GM19372 (cell line): ENCODE measurements around the gene GTF2F2.

Experiments used
- ATAC-seq: cut with Tn5 transposase; IDR thresholded peaks from one replicate; pipeline ENCODE4 v1.9.1; 2021; ENCODE audit warnings: mild to moderate bottlenecking, low read depth, moderate library complexity; ENCODE audit not compliant: unreplicated experiment

The GTF2F2 gene

DNA sequence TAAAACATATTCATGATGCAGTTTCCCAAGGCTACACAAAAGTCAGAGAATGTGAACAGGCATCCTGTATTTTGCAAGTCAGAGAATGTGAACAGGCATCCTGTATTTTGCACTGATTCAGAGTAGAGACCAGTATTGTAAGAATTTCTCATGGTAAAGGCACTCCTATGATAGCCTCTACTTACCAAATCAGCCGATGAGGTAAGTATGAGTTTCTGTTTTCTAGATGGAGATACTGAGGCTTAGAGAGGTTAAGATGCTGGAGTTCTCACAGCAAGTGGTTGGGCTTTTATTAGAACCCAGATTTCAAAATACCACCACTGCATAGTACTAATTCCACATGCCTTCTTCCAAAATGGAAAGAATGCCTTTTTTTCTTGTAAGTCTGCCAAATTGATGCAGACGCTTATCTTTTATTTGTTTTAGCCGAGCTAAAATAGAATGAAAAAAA is 208.4 kb downstream of the GTF2F2 start:
- ATAC-seq, result no peak

- ATAC-seq, result no peak
Observed at GRCh38 chr13:45331123-45331619, 210.9 kb downstream of the GTF2F2 start.

- no peak for ATAC-seq
Observed at GRCh38 chr13:45331692-45332035, 211.4 kb downstream of the GTF2F2 start.

DNA sequence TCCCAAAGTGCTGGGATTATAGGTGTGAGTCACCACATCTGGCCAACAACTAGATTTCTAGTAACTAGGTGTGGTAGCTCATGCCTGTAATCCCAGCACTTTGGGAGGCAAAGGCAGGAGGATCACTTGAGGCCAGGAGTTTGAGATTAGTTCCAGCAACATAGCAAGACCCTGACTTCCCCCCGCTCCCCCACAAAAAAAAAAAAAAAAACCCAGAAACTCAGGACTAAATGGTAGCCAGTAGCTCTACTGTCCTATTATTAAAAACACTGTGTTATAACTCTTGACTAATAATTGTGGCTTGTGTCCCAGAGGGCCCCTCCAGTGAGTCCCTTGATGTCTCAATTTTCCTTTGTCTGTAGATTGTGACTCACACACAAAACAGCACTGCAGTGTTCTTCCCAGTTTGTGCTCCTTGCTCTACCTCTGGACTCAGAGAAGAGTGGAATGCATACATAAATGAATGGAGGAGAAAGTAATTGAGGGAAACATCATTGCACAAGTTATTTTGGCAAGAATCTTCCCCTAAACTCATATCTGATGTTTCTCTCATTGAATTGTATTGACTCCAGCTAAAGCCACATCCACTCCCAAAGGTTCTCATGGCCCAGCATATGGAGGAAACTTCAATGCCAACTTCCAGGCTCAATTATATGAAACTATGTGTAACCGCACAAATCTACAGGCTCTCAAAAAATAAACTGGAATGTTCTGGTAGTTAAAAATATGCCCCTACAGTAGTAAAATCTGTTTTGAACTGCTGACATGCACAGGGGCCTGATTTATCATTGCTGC is 211.9 kb downstream of the GTF2F2 start:
- no peak for ATAC-seq

GRCh38 chr13:45332831-45333219 is 212.5 kb downstream of the GTF2F2 start:
- ATAC-seq, result no peak

GRCh38 chr13:45333251-45333976 is 213.1 kb downstream of the GTF2F2 start:
- no peak for ATAC-seq
